ENCODE data around the gene HOXD8. TPM values are rescaled to one million over a fixed set of nuclear protein-coding genes. Genes with fewer than 3 reads are reported as not detected.

Gene HOXD8
- total and polyA plus RNA-seq, 3 donors from 2014 or later: 36.6 to 41.2 (median 39.8) TPM

DNA sequence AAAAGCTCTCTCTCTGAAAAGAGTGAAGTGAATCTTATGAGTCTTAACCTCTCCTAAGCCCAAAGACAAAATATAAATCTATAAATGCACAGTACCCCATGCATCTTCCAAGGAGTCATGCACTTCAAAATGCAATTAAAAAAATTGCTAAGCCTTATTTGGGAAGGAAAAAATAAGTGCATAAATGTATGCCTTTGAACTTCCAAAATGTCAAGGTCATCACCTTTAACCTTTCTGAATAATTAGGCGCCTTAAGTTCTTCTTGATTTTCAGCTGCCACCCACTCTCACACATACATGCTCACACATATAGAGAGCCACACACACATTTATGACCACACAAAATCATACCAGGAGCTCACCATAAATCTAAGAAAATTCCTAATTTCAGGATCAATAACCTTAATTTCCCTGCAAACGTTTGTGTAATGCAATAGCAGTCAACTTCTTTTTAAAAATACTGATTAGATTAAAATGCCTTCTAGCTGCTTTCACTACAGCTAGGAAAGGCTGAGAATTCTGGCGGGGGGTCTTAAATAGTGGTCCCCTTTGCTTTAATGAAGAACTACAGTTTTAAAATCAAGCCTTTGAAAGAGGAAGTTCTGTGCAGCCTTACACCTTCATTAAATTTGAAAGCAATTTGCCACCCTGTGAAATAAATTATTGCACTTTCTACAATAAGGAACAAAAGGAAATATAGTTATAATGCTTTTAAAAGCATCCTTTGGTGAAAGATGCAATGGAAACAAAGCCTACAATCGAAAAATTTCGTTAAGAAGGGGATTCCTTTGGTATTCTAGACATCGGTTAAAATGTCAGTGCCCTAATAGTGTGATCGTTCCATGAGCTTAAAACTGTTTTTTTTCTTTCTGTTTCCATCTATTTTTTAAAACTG lies 18.8 kb upstream of the HOXD8 start:
- H3K4me3 ChIP-seq: no peak overlapping the region
- DNase-seq: no peak
- no peaks in the 10 kb centered on the region for H3K36me3 ChIP-seq (ENCODE audit: low read depth, missing control alignments)
- no peak overlapping the region for H3K27ac ChIP-seq
- peaks cover 2% of the 10 kb centered on the region for H3K4me1 ChIP-seq
- TF ChIP-seq, protein P1, sequence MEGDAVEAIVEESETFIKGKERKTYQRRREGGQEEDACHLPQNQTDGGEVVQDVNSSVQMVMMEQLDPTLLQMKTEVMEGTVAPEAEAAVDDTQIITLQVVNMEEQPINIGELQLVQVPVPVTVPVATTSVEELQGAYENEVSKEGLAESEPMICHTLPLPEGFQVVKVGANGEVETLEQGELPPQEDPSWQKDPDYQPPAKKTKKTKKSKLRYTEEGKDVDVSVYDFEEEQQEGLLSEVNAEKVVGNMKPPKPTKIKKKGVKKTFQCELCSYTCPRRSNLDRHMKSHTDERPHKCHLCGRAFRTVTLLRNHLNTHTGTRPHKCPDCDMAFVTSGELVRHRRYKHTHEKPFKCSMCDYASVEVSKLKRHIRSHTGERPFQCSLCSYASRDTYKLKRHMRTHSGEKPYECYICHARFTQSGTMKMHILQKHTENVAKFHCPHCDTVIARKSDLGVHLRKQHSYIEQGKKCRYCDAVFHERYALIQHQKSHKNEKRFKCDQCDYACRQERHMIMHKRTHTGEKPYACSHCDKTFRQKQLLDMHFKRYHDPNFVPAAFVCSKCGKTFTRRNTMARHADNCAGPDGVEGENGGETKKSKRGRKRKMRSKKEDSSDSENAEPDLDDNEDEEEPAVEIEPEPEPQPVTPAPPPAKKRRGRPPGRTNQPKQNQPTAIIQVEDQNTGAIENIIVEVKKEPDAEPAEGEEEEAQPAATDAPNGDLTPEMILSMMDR (IDR thresholded peaks at IDR 0.05): no peak
- no peak for TF ChIP-seq POLR2A (IDR thresholded peaks at IDR 0.05)
- intact Hi-C loops (cut with DNase I; ENCODE audit: low total_unique reads): no loop called here
- H3K27me3 ChIP-seq: no peaks in the 10 kb centered on the region
- 40 to 43% methylated on average over 7 of the region's 7 CpGs for WGBS, 2 donors
- H3K9me3 ChIP-seq: no peaks in the 10 kb centered on the region

DNA sequence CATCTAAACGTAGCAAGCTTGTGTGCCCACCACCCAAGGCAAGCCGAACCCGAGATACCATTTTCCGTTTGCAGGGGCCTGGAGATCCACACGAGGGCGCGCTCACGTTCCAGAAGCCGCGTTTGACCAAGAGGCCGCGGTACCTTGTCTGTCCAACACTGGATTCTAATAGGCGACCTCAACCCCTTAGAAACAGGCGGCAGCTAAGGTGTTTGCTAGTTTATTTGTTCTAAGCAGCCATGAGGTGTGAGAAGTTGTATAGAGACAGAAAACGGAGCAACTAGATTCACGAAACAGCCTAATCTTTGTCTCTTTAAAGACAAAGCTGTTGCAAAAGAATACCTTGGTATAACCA lies 18.2 kb upstream of the HOXD8 start:
- 27 to 32% methylated on average over 10 to 16 of the region's 16 CpGs for WGBS, 2 donors
- TF ChIP-seq, protein P1 (IDR thresholded peaks at IDR 0.05): peak in 2 of 3 experiments; percentile 26 to 69
- TF ChIP-seq POLR2A (IDR thresholded peaks at IDR 0.05): no peak
- DNase-seq: peak; percentile 83
- H3K27me3 ChIP-seq: no peaks in the 10 kb centered on the region
- no peak overlapping the region for H3K27ac ChIP-seq
- intact Hi-C loops (cut with DNase I; ENCODE audit: low total_unique reads): no loop called here
- H3K4me3 ChIP-seq: peak overlapping the region in 1 of 2 donors; percentile 1
- peaks cover 2% of the 10 kb centered on the region for H3K4me1 ChIP-seq
- no peaks in the 10 kb centered on the region for H3K36me3 ChIP-seq (ENCODE audit: low read depth, missing control alignments)
- no peaks in the 10 kb centered on the region for H3K9me3 ChIP-seq

DNA sequence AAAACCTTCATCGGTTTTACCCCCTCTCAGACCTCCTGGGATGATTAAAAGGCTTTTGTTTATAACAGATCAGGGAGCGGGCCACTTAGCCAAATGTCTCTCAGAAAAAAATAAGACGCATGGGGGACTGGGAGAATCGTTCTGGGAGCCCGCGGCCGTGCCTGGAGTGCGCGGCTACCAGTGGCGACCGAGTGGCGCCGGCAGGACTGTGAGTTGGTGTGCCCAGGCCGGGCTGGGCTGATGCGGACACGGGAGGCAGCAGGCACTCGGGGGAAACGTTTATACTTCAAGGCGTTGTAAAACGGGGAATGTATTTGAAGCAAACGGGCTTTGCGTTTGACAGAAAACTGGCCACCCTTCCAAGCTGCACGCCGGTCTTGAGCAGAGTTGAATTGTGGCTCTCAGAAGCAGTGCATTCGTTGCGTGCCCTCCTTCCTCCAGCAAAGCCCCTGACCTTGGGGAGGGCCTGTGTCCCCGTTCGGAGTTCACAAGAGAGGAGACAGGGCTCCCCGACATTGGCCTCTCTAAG lies 17.6 kb upstream of the HOXD8 start:
- Histone ChIP-seq H3K9me3 (no peaks in the 10 kb centered on the region), H3K27me3 (no peaks in the 10 kb centered on the region), H3K36me3 (ENCODE audit: low read depth, missing control alignments) (no peaks in the 10 kb centered on the region), H3K4me3 (peak overlapping the region in 1 of 2 donors; percentile 1), H3K4me1 (peaks cover 2% of the 10 kb centered on the region), H3K27ac (peak overlapping the region in 1 of 2 donors; percentile 44)
- no peak for TF ChIP-seq POLR2A (IDR thresholded peaks at IDR 0.05)
- TF ChIP-seq, protein P1 (IDR thresholded peaks at IDR 0.05): no peak
- intact Hi-C loops (cut with DNase I; ENCODE audit: low total_unique reads): no loop called here
- WGBS, 2 donors: 24 to 37% methylated on average over 27 to 29 of the region's 29 CpGs
- no peak for DNase-seq

DNA sequence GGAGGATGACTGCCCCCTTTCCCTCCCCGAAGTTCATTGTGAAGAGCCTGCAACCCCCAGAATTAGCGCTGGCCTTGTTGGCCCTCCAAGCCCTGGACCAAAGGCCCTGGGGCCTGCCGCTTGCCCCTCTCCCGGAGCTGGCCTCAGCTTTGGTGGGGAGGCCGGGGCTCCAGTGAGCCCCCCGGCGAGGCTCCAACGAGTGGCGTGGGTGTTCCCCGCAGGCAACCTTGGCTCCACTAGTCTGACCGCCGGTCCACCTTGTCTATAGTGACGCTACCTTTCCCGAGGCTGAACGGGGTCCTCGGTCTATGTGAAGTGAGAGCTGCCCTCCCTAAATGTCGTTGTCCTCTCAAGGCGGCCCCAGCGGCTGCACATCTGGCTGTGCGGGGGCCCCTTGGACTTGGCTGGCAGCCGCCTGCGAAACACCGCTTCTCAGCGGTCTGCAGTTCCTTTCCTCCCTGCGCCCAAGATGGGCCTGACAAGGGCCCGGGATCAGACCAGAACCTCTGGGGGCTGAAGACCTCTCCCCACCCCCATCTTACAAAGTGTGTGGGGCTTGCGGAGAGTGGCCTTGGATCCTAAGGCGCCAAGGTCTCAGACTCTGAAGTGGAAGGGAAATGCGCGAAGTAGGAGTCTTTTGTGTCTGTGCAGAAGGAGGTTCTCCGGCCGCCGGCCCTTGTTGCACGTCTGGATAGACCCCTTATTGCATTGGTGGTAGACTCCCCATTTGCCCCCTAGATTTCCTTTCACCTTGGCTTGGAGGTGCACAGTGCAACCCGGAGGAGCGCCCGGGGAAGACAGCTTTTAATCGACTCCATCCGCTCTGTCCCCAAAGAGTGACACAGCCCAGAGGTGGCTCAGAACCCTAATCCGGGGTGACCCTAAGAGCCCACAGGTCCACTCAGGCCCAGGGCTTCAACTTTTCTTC lies 16.9 kb upstream of the HOXD8 start:
- Histone ChIP-seq H3K36me3 (ENCODE audit: low read depth, missing control alignments) (no peaks in the 10 kb centered on the region), H3K27me3 (no peaks in the 10 kb centered on the region), H3K4me1 (no peaks in the 10 kb centered on the region), H3K27ac (peak overlapping the region in 1 of 2 donors; percentile 44), H3K4me3 (peak overlapping the region in 1 of 2 donors; percentile 1), H3K9me3 (no peaks in the 10 kb centered on the region)
- WGBS, 2 donors: 32 to 43% methylated on average over 28 to 40 of the region's 40 CpGs
- DNase-seq: no peak
- TF ChIP-seq, protein P1 (IDR thresholded peaks at IDR 0.05): no peak
- TF ChIP-seq POLR2A (IDR thresholded peaks at IDR 0.05): no peak
- intact Hi-C loops (cut with DNase I; ENCODE audit: low total_unique reads): no loop called here

Data from testis (tissue), 3 donors.